ENCODE results near the gene PPM1F. TPM values are rescaled to one million over a fixed set of nuclear protein-coding genes. Genes with fewer than 3 reads are reported as not detected.

The PPM1F gene
- total RNA-seq, 1 donor from 2014 or later = 40.1 TPM

- Mint-ChIP-seq H3K36me3 (ENCODE audit: unreplicated experiment) (peaks cover 3% of the 10 kb centered on the region), H3K27ac (ENCODE audit: unreplicated experiment) (peak overlapping the region; percentile 4), H3K9me3 (ENCODE audit: unreplicated experiment) (no peaks in the 10 kb centered on the region), H3K4me1 (ENCODE audit: low read depth, unreplicated experiment) (peaks cover 8% of the 10 kb centered on the region), H3K27me3 (ENCODE audit: unreplicated experiment) (peaks cover 10% of the 10 kb centered on the region), H3K4me3 (ENCODE audit: unreplicated experiment) (no peak overlapping the region)
- DNase-seq = no peak
- no peak for TF ChIP-seq CTCF (IDR thresholded peaks at IDR 0.05; ENCODE audit: partially characterized antibody, unreplicated experiment)
Measured at GRCh38 chr22:21990445-21991303, 38.0 kb upstream of the PPM1F start.

- H3K27ac Mint-ChIP-seq (ENCODE audit: unreplicated experiment) = no peak overlapping the region
- H3K4me1 Mint-ChIP-seq (ENCODE audit: low read depth, unreplicated experiment) = peaks cover 8% of the 10 kb centered on the region
- H3K27me3 Mint-ChIP-seq (ENCODE audit: unreplicated experiment) = peaks cover 10% of the 10 kb centered on the region
- no peaks in the 10 kb centered on the region for H3K9me3 Mint-ChIP-seq (ENCODE audit: unreplicated experiment)
- TF ChIP-seq CTCF (IDR thresholded peaks at IDR 0.05; ENCODE audit: partially characterized antibody, unreplicated experiment) = no peak
- H3K36me3 Mint-ChIP-seq (ENCODE audit: unreplicated experiment) = no peaks in the 10 kb centered on the region
- DNase-seq = no peak
- H3K4me3 Mint-ChIP-seq (ENCODE audit: unreplicated experiment) = no peak overlapping the region
Measured at GRCh38 chr22:21989049-21989448, 36.4 kb upstream of the PPM1F start.

GRCh38 chr22:21985214-21985613 is 32.6 kb upstream of the PPM1F start:
- TF ChIP-seq CTCF (IDR thresholded peaks at IDR 0.05; ENCODE audit: partially characterized antibody, unreplicated experiment) = no peak
- no peak for DNase-seq
- Mint-ChIP-seq H3K36me3 (ENCODE audit: unreplicated experiment) (no peaks in the 10 kb centered on the region), H3K9me3 (ENCODE audit: unreplicated experiment) (no peaks in the 10 kb centered on the region), H3K4me3 (ENCODE audit: unreplicated experiment) (no peak overlapping the region), H3K4me1 (ENCODE audit: low read depth, unreplicated experiment) (peaks cover 3% of the 10 kb centered on the region), H3K27ac (ENCODE audit: unreplicated experiment) (no peak overlapping the region), H3K27me3 (ENCODE audit: unreplicated experiment) (peaks cover 3% of the 10 kb centered on the region)

- peak; percentile 29 for TF ChIP-seq CTCF (IDR thresholded peaks at IDR 0.05; ENCODE audit: partially characterized antibody, unreplicated experiment)
- H3K4me3 Mint-ChIP-seq (ENCODE audit: unreplicated experiment) = no peak overlapping the region
- peaks cover 4% of the 10 kb centered on the region for H3K4me1 Mint-ChIP-seq (ENCODE audit: low read depth, unreplicated experiment)
- peak; percentile 73 for DNase-seq
- H3K9me3 Mint-ChIP-seq (ENCODE audit: unreplicated experiment) = no peaks in the 10 kb centered on the region
- H3K27ac Mint-ChIP-seq (ENCODE audit: unreplicated experiment) = no peak overlapping the region
- H3K36me3 Mint-ChIP-seq (ENCODE audit: unreplicated experiment) = no peaks in the 10 kb centered on the region
- H3K27me3 Mint-ChIP-seq (ENCODE audit: unreplicated experiment) = peaks cover 5% of the 10 kb centered on the region
Measured at GRCh38 chr22:21984793-21985192, 32.1 kb upstream of the PPM1F start.

- Mint-ChIP-seq H3K4me1 (ENCODE audit: low read depth, unreplicated experiment) (peaks cover 4% of the 10 kb centered on the region), H3K36me3 (ENCODE audit: unreplicated experiment) (no peaks in the 10 kb centered on the region), H3K4me3 (ENCODE audit: unreplicated experiment) (peak within 1 kb of the TSS; percentile 90), H3K27ac (ENCODE audit: unreplicated experiment) (peak within 1 kb of the TSS; percentile 52), H3K9me3 (ENCODE audit: unreplicated experiment) (peaks cover 5% of the 10 kb centered on the region), H3K27me3 (ENCODE audit: unreplicated experiment) (peaks cover 2% of the 10 kb centered on the region)
- DNase-seq = peak; percentile 88
- TF ChIP-seq CTCF (IDR thresholded peaks at IDR 0.05; ENCODE audit: partially characterized antibody, unreplicated experiment) = no peak
Measured at GRCh38 chr22:21982338-21982965, 29.8 kb upstream of the PPM1F start, which contains the start of gene TOP3B. Gene TOP3B (minus strand): TSS chr22:21982787. CDS start chr22:21975709, 7,078 bp downstream.
